BJ (cell line): ENCODE data around the gene KIAA2012. TPM values are rescaled to one million over a fixed set of nuclear protein-coding genes. Genes with fewer than 3 reads are reported as not detected.
A peak's percentile ranks its signal among the peaks of the same experiment; 100 is the strongest.

Experiments
- CTCF ChIA-PET: fragments of 350-600 bp; formaldehyde crosslinking; extraction: SDS; loops from one replicate; lab custom pipeline; 2021; ENCODE audit warnings: antibody characterized with exemption, inconsistent platforms; lab: Yijun Ruan, JAX
- POLR2A ChIA-PET: fragments of 300-600 bp; sonication (Branson Sonifier 250); formaldehyde crosslinking; extraction: SDS; loops from one replicate; lab custom pipeline; 2021; ENCODE audit warnings: antibody characterized with exemption; lab: Charles Lee
- DNase-seq: peaks from one replicate; pipeline ENCODE4 v3.0.0-alpha.2; 2011; ENCODE audit warnings: low read depth
- H3K27me3 ChIP-seq: 2 replicates; pipeline ENCODE4 v1.6.0; 2011; ENCODE audit warnings: low read length; ENCODE audit not compliant: control insufficient read depth, insufficient read depth
- H3K36me3 ChIP-seq: 2 replicates; pipeline ENCODE4 v1.5.1; 2011; ENCODE audit warnings: low read length; ENCODE audit not compliant: control insufficient read depth, insufficient read depth
- H3K4me3 ChIP-seq: 2 replicates; pipeline ENCODE4 v1.5.1; 2011; ENCODE audit warnings: low read depth, mild to moderate bottlenecking, control low read depth, low read length
- polyA plus RNA-seq: library from polyadenylated mRNA; depleted of rRNA; stranded (reverse); fragments of >200 nt; gene quantifications from 2 replicates; pipeline ENCODE4 v1.2.3, GENCODE V29; 2011
- TF ChIP-seq, protein P1 (sequence below): IDR thresholded peaks from 2 replicates; pipeline ENCODE4 v1.5.1; 2011; ENCODE audit warnings: low read depth, mild to moderate bottlenecking, control low read depth, inconsistent platforms, low read length, moderate library complexity; ENCODE audit not compliant: insufficient read depth

Gene KIAA2012
- polyA plus RNA-seq, 1 experiment, result 0.13 TPM

DNA sequence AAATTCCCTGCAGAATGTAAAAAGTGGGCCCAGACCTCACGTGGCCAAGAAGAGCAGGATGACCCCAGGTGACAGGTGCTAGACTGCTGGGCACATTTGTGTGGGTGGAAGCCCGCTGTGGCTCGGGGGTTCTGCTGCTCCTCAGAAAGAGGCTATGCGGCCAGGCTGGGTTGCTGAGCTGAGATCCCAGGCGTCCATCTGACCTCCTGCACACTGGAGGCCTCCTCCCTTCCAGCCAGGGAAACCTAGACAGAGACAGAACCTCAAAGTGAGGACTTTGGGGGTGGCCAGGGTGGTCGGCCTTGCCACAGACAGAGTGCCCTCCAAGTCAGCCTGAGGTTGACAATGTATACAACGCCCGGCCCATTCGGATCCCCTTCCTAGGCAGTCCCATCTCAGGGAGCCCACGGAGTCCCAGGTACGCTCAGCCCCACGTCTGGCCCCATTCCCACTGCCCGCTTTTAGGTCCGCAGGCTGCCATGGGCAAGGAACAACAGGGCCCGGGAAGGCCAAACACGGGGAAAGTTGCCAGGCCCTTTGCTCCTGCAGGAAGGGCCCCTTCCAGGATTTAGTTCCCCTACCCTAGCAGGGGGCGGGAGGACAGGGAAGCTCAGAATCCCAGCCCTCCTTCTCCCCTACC is 75.6 kb downstream of the KIAA2012 start:
- H3K27me3 ChIP-seq, result no peaks in the 10 kb centered on the region
- ChIA-PET POLR2A (no interaction called here), CTCF (interaction anchor here (1.0 to 1.7 kb wide), 5 partner anchors 10 to 352 kb away, joined by 3 to 5 read pairs (median 4); no protein-coding TSS in a partner anchor)
- no peak for DNase-seq
- H3K36me3 ChIP-seq, result no peaks in the 10 kb centered on the region
- no peak overlapping the region for H3K4me3 ChIP-seq
- TF ChIP-seq, protein P1, sequence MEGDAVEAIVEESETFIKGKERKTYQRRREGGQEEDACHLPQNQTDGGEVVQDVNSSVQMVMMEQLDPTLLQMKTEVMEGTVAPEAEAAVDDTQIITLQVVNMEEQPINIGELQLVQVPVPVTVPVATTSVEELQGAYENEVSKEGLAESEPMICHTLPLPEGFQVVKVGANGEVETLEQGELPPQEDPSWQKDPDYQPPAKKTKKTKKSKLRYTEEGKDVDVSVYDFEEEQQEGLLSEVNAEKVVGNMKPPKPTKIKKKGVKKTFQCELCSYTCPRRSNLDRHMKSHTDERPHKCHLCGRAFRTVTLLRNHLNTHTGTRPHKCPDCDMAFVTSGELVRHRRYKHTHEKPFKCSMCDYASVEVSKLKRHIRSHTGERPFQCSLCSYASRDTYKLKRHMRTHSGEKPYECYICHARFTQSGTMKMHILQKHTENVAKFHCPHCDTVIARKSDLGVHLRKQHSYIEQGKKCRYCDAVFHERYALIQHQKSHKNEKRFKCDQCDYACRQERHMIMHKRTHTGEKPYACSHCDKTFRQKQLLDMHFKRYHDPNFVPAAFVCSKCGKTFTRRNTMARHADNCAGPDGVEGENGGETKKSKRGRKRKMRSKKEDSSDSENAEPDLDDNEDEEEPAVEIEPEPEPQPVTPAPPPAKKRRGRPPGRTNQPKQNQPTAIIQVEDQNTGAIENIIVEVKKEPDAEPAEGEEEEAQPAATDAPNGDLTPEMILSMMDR, result no peak

DNA sequence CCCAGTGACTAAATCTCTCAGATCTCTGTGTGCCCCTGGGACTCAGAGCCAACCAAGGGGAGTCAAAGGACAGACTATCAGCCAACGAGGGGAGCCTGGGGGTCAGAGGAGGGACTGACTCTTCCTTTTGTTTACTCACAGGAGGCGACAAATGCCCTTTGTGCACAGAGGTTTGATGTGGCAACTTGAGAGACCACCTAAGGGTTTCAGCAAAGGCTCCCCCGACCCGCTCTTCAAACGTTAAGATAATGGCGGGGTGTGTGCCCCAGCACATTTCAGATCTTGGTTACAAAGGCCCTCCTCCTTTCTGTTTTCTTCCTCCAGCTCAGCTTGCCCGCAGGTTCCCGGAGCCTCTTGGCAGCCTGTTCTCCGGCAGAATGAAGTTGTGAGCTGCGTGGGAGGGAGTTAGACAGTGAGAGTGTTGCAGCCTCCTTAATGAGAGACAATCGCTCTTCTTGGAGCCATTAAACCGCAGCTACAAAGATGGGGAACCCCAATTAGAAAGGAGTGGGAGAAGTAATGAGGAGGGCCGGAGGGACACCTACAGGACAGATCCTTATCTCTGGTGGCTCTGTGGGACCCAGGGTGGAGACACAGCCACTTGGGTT is 76.2 kb downstream of the KIAA2012 start:
- DNase-seq, result no peak
- no peak overlapping the region for H3K4me3 ChIP-seq
- CTCF ChIA-PET, result interaction anchor here (0.6 to 1.7 kb wide), 6 partner anchors 10 to 292 kb away, joined by 3 to 5 read pairs (median 4); no protein-coding TSS in a partner anchor
- H3K36me3 ChIP-seq, result no peaks in the 10 kb centered on the region
- POLR2A ChIA-PET, result no interaction called here
- no peaks in the 10 kb centered on the region for H3K27me3 ChIP-seq
- TF ChIP-seq, protein P1, result no peak

DNA sequence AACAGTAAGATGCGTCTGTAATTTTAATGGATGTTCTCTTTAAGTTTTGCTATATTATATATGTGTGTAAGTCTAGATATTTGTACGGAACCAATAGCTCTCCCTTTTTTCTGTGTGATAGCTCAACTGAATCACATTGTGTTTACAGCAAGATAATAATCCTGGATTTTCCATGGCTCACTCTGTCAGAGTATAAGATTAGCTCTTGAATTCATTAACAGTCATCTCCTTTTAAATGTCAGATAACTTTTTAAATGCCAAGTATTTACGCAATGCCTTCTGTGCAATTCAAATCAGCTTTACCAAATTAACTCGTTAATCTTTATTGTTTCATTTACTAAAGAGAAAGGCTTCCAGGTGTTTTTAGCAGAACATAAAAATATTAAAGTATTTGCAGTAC is 76.9 kb downstream of the KIAA2012 start:
- Histone ChIP-seq H3K4me3 (no peak overlapping the region), H3K27me3 (no peaks in the 10 kb centered on the region), H3K36me3 (no peaks in the 10 kb centered on the region)
- CTCF ChIA-PET, result interaction anchor here (0.6 to 1.7 kb wide), 6 partner anchors 9 to 292 kb away, joined by 3 to 5 read pairs (median 4); no protein-coding TSS in a partner anchor
- TF ChIP-seq, protein P1, result no peak
- no peak for DNase-seq
- POLR2A ChIA-PET, result no interaction called here

DNA sequence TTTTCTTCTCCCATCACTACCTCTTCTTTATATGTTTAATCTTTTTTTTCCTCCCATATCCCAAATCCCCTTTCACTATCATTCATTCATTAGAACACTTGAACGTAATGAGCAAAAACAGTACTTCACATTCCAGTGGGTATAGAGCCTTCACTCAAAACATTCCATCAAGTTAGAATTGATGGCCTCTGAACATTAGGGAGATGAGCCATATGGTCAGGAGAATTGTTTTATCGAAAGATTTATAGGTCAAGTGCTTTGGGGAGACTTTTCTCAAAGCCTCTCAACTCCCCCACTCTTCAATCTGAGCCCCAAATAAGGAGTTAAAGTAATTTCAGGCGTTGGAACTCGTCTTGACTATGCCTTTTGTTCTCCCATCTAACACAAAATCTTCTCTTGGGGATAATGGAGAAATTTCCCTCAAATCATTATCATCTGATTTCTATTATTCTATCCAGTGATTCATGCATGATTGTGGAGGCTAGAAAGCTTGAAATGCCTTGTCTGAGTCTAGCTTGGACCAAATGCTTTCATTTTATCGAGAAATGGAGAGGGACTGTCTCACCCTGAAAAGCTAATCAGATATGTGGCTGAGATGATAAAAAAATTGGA is 79.2 kb downstream of the KIAA2012 start:
- no peaks in the 10 kb centered on the region for H3K27me3 ChIP-seq
- POLR2A ChIA-PET, result interaction anchor here (0.6 kb wide), 1 partner anchor 180 kb away, joined by 4 read pairs; no protein-coding TSS in a partner anchor
- H3K4me3 ChIP-seq, result no peak overlapping the region
- CTCF ChIA-PET, result interaction anchor here (0.6 kb wide), 1 partner anchor 18 kb away, joined by 4 read pairs; no protein-coding TSS in a partner anchor
- TF ChIP-seq, protein P1, result no peak
- no peaks in the 10 kb centered on the region for H3K36me3 ChIP-seq
- peak; percentile 41 for DNase-seq

DNA sequence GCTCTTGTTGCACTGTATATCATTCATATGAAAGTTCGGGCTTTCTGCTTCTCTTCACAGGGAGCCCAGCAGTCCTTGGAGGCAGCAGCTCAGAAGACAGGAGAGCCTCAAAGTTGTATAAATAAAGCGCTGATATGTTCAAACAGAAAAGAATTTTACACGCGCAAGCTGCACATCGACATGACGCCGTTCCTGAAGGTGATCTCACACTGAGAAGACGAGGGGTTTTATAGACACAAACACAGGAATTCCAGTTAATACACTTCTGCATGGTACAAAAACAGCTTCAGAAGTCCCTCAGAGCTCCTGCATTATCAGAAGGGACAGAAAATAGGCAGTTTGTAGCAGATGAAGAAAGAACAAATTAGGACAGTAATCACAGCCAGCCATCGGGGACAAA is 81.6 kb downstream of the KIAA2012 start:
- ChIA-PET POLR2A (no interaction called here), CTCF (interaction anchor here (0.8 to 1.3 kb wide), 2 partner anchors 10 to 295 kb away, joined by 3 read pairs; no protein-coding TSS in a partner anchor)

More for the DNA sequence above, 81.6 kb downstream of the KIAA2012 start:
- TF ChIP-seq, protein P1, result no peak
- Histone ChIP-seq H3K27me3 (no peaks in the 10 kb centered on the region), H3K4me3 (no peak overlapping the region), H3K36me3 (no peaks in the 10 kb centered on the region)
- DNase-seq, result no peak
